Measurements from ENCODE around the gene FNDC3B.

The FNDC3B gene

DNA sequence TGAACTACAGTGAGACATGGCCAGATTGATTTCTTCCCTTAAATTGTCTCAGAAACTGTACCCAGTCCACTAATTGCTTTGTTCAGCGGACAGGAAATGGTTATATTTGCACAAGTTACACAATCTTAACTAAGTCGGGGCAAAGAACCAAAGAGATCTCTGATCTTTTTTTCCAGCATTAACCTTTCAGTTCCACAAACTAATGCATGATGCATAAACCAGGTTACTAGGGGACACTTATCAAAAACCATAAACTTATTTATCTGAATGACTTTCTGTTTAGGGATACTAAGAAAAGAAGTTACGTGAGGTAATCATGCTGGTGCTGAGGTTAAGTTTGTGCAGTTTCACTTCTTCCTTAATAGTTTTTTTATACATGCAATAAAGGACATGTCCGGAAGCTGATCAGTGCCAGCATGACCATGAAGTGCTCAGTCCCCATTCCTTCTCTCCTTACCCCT, 22.4 kb downstream of the FNDC3B start:
- H3K18ac ChIP-seq (ENCODE audit: low read length), result no peak overlapping the region
- H2BK5ac ChIP-seq (ENCODE audit: low read length), result no peak overlapping the region
- whole genome bisulfite sequencing, 2 donors (ENCODE audit: extremely low coverage in 2 of 2, insufficient read length in 2 of 2, insufficient replicate concordance in 1 of 2), result no CpG with 5 or more reads among the region's 4 CpGs
- peaks cover 2 to 14% of the 10 kb centered on the region in 2 donors for H3K9me3 ChIP-seq (replicated peaks in 1 of 2; ENCODE audit: control insufficient read depth in 2 of 2, insufficient read depth in 1 of 2, low read depth in 1 of 2, low read length in 2 of 2)
- no peak overlapping the region for H3K4me3 ChIP-seq (ENCODE audit: low read length in 2 of 2)
- H3K4me1 ChIP-seq (ENCODE audit: control insufficient read depth in 2 of 2, insufficient read depth in 1 of 2, low read depth in 1 of 2, low read length in 2 of 2), result peaks cover 7 to 8% of the 10 kb centered on the region in 2 donors
- H3K27me3 ChIP-seq (ENCODE audit: control insufficient read depth in 3 of 3, insufficient read depth in 3 of 3, low read depth in 1 of 3, low read length in 3 of 3), result no peaks in the 10 kb centered on the region
- H2BK15ac ChIP-seq (ENCODE audit: low read length), result no peak overlapping the region
- H2BK12ac ChIP-seq (ENCODE audit: low read length), result no peak overlapping the region
- H4K8ac ChIP-seq (ENCODE audit: low read depth, low read length), result no peak overlapping the region
- H3K9ac ChIP-seq (ENCODE audit: low read depth, low read length, poor library complexity), result no peak overlapping the region
- H2AK5ac ChIP-seq (ENCODE audit: low read depth, low read length), result no peak overlapping the region
- no peak overlapping the region for H3K14ac ChIP-seq (ENCODE audit: low read length)
- H3K27ac ChIP-seq (replicated peaks; ENCODE audit: low read length), result no peak overlapping the region
- H3K4me2 ChIP-seq (ENCODE audit: insufficient read depth, low read length, poor library complexity, severe bottlenecking), result no peak overlapping the region
- no peak overlapping the region for H2AFZ ChIP-seq (ENCODE audit: low read length)
- H3K36me3 ChIP-seq (replicated peaks in 1 of 2; ENCODE audit: control insufficient read depth in 2 of 2, insufficient read depth in 2 of 2, low read length in 2 of 2), result peaks cover 0 to 53% of the 10 kb centered on the region in 2 donors
- DNase-seq (ENCODE audit: low spot score), result no peak
- no peak overlapping the region for H2BK120ac ChIP-seq (ENCODE audit: low read depth, low read length)
- no peak overlapping the region for H4K91ac ChIP-seq (ENCODE audit: low read depth, low read length, poor library complexity)
- H3K23ac ChIP-seq (ENCODE audit: low read depth, low read length, poor library complexity), result no peak overlapping the region
- no peaks in the 10 kb centered on the region for H3K79me1 ChIP-seq (ENCODE audit: low read depth, low read length)
- H3K4ac ChIP-seq (ENCODE audit: low read length), result no peak overlapping the region

DNA sequence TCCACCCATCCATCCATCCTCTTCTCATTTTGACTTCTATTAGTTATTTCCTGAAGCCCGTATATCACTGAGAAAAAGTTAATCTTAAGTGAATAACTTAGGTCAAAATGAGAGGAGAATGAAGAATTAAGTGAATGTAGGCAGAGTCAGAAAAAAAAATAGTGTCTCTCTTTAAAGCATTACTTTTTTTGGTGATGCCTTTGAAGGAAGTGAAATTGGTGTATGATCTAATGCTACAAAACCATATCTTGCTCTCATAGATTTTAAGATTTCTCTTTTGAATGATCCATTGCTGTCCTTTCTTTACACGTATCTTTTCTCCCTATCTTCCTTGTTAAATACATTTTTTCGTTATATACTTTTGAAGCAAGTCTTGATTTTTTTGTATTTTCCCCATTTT, 23.4 kb downstream of the FNDC3B start:
- H3K4me1 ChIP-seq (ENCODE audit: control insufficient read depth in 2 of 2, insufficient read depth in 1 of 2, low read depth in 1 of 2, low read length in 2 of 2), result peaks cover 3 to 8% of the 10 kb centered on the region in 2 donors
- WGBS, 2 donors (ENCODE audit: extremely low coverage in 2 of 2, insufficient read length in 2 of 2, insufficient replicate concordance in 1 of 2), result 100% methylated on average over 2 of the region's 3 CpGs; no CpG with 5 or more reads in 1 of the 2 donors
- H3K9me3 ChIP-seq (replicated peaks in 1 of 2; ENCODE audit: control insufficient read depth in 2 of 2, insufficient read depth in 1 of 2, low read depth in 1 of 2, low read length in 2 of 2), result peaks cover 2 to 14% of the 10 kb centered on the region in 2 donors
- H2BK5ac ChIP-seq (ENCODE audit: low read length), result no peak overlapping the region
- no peak overlapping the region for H3K9ac ChIP-seq (ENCODE audit: low read depth, low read length, poor library complexity)
- no peak overlapping the region for H3K4me3 ChIP-seq (ENCODE audit: low read length in 2 of 2)
- no peak overlapping the region for H3K18ac ChIP-seq (ENCODE audit: low read length)
- no peak overlapping the region for H3K14ac ChIP-seq (ENCODE audit: low read length)
- H3K27me3 ChIP-seq (ENCODE audit: control insufficient read depth in 3 of 3, insufficient read depth in 3 of 3, low read depth in 1 of 3, low read length in 3 of 3), result no peaks in the 10 kb centered on the region
- H3K36me3 ChIP-seq (replicated peaks in 1 of 2; ENCODE audit: control insufficient read depth in 2 of 2, insufficient read depth in 2 of 2, low read length in 2 of 2), result peaks cover 0 to 53% of the 10 kb centered on the region in 2 donors
- no peak overlapping the region for H2AK5ac ChIP-seq (ENCODE audit: low read depth, low read length)
- H3K27ac ChIP-seq (replicated peaks; ENCODE audit: low read length), result no peak overlapping the region
- no peak overlapping the region for H3K23ac ChIP-seq (ENCODE audit: low read depth, low read length, poor library complexity)
- DNase-seq (ENCODE audit: low spot score), result no peak
- H2BK15ac ChIP-seq (ENCODE audit: low read length), result no peak overlapping the region
- no peak overlapping the region for H3K4ac ChIP-seq (ENCODE audit: low read length)
- no peak overlapping the region for H2BK12ac ChIP-seq (ENCODE audit: low read length)
- no peak overlapping the region for H3K4me2 ChIP-seq (ENCODE audit: insufficient read depth, low read length, poor library complexity, severe bottlenecking)
- H2BK120ac ChIP-seq (ENCODE audit: low read depth, low read length), result no peak overlapping the region
- no peak overlapping the region for H4K91ac ChIP-seq (ENCODE audit: low read depth, low read length, poor library complexity)
- H2AFZ ChIP-seq (ENCODE audit: low read length), result no peak overlapping the region
- no peak overlapping the region for H4K8ac ChIP-seq (ENCODE audit: low read depth, low read length)
- no peaks in the 10 kb centered on the region for H3K79me1 ChIP-seq (ENCODE audit: low read depth, low read length)

DNA sequence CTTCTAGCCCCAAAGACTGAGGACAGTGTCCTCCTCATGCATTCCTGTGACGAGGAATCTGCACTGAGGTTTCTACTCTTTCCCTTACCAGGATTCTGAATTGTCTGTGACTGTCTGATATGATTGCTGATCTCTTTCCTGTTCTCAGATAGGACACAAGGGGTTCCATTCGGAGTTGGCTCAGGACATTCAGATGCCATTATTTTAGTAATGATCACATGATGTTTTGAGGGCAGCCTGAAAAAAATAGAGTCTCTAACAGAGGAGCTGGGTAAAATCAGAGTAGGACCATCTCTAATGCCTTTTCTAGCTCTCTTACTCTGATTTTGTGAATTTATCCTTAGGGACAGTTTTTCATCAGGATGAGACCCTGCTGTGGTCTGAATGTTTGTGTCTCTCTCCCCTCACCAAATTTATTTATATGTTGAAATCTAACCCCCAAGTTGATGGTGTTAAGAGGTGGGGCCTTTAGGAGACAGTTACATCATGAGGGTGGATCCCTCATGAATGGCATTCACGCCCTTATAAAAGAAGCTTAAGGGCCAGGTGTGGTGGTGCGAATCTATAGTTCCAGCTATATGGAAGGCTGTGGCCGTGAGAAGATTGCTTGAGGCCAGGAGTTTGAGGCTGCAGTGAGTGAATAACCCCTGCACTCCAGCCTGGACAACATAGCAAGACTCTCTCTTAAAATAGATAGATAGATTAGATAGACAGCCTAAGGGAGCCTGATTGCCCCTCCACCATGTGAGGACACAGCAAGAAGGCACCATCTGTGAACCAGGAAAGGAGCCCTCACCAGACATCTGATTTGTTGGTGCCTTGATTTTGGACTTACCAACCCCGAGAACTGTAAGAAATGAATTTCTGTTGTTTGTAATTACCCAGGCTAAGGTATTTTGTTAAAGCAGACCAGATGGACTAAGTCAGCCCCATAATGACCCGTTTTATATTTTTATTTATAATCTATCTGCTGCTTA, 24.4 kb downstream of the FNDC3B start:
- no peak for DNase-seq (ENCODE audit: low spot score)
- Histone ChIP-seq H2BK5ac (ENCODE audit: low read length) (no peak overlapping the region), H2AFZ (ENCODE audit: low read length) (no peak overlapping the region), H3K79me1 (ENCODE audit: low read depth, low read length) (no peaks in the 10 kb centered on the region), H3K9ac (ENCODE audit: low read depth, low read length, poor library complexity) (no peak overlapping the region), H4K8ac (ENCODE audit: low read depth, low read length) (no peak overlapping the region), H3K4me1 (ENCODE audit: control insufficient read depth in 2 of 2, insufficient read depth in 1 of 2, low read depth in 1 of 2, low read length in 2 of 2) (peaks cover 4 to 12% of the 10 kb centered on the region in 2 donors), H3K4me3 (ENCODE audit: low read length in 2 of 2) (no peak overlapping the region), H3K9me3 (replicated peaks in 1 of 2; ENCODE audit: control insufficient read depth in 2 of 2, insufficient read depth in 1 of 2, low read depth in 1 of 2, low read length in 2 of 2) (peaks cover 2 to 14% of the 10 kb centered on the region in 2 donors), H2AK5ac (ENCODE audit: low read depth, low read length) (no peak overlapping the region), H2BK120ac (ENCODE audit: low read depth, low read length) (no peak overlapping the region), H2BK12ac (ENCODE audit: low read length) (no peak overlapping the region), H3K4me2 (ENCODE audit: insufficient read depth, low read length, poor library complexity, severe bottlenecking) (no peak overlapping the region), H3K18ac (ENCODE audit: low read length) (no peak overlapping the region), H3K36me3 (replicated peaks in 1 of 2; ENCODE audit: control insufficient read depth in 2 of 2, insufficient read depth in 2 of 2, low read length in 2 of 2) (peaks cover 0 to 50% of the 10 kb centered on the region in 2 donors), H4K91ac (ENCODE audit: low read depth, low read length, poor library complexity) (no peak overlapping the region), H2BK15ac (ENCODE audit: low read length) (no peak overlapping the region), H3K4ac (ENCODE audit: low read length) (no peak overlapping the region), H3K27me3 (ENCODE audit: control insufficient read depth in 3 of 3, insufficient read depth in 3 of 3, low read depth in 1 of 3, low read length in 3 of 3) (no peaks in the 10 kb centered on the region), H3K14ac (ENCODE audit: low read length) (no peak overlapping the region), H3K23ac (ENCODE audit: low read depth, low read length, poor library complexity) (no peak overlapping the region), H3K27ac (replicated peaks; ENCODE audit: low read length) (no peak overlapping the region)
- WGBS, 2 donors (ENCODE audit: extremely low coverage in 2 of 2, insufficient read length in 2 of 2, insufficient replicate concordance in 1 of 2), result no CpG with 5 or more reads among the region's 7 CpGs

DNA sequence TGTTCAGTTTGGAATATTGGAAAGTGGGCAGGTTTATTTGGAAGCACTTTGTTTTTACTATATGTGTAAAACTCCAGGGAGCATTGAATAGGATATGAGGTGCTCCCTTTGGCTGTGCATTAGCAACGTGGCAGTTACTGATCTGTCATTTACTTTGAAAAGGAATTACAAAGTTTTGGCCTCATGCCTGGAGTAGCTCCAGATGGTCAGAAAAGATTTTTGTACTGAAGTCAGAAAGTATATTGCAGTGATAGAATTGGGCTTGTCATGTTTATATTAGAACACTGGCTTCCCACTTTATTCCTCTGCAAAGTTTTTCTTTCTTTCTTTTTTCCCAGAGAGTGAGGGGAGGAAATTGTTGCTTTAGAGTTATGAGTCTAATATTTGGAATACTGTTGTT, 26.1 kb downstream of the FNDC3B start:
- no peak overlapping the region for H2AFZ ChIP-seq (ENCODE audit: low read length)
- no peak overlapping the region for H2BK120ac ChIP-seq (ENCODE audit: low read depth, low read length)
- WGBS, 2 donors (ENCODE audit: extremely low coverage in 2 of 2, insufficient read length in 2 of 2, insufficient replicate concordance in 1 of 2), result no CpG with 5 or more reads among the region's 1 CpG
- no peak overlapping the region for H3K4ac ChIP-seq (ENCODE audit: low read length)
- no peak overlapping the region for H3K4me3 ChIP-seq (ENCODE audit: low read length in 2 of 2)
- H3K36me3 ChIP-seq (replicated peaks in 1 of 2; ENCODE audit: control insufficient read depth in 2 of 2, insufficient read depth in 2 of 2, low read length in 2 of 2), result peaks cover 0 to 53% of the 10 kb centered on the region in 2 donors
- DNase-seq (ENCODE audit: low spot score), result no peak
- H3K9ac ChIP-seq (ENCODE audit: low read depth, low read length, poor library complexity), result no peak overlapping the region
- no peak overlapping the region for H2BK15ac ChIP-seq (ENCODE audit: low read length)
- H2AK5ac ChIP-seq (ENCODE audit: low read depth, low read length), result no peak overlapping the region
- no peak overlapping the region for H3K14ac ChIP-seq (ENCODE audit: low read length)
- peaks cover 2 to 12% of the 10 kb centered on the region in 2 donors for H3K9me3 ChIP-seq (replicated peaks in 1 of 2; ENCODE audit: control insufficient read depth in 2 of 2, insufficient read depth in 1 of 2, low read depth in 1 of 2, low read length in 2 of 2)
- no peak overlapping the region for H2BK5ac ChIP-seq (ENCODE audit: low read length)
- no peaks in the 10 kb centered on the region for H3K79me1 ChIP-seq (ENCODE audit: low read depth, low read length)
- no peak overlapping the region for H2BK12ac ChIP-seq (ENCODE audit: low read length)
- H4K8ac ChIP-seq (ENCODE audit: low read depth, low read length), result no peak overlapping the region
- no peak overlapping the region for H3K4me2 ChIP-seq (ENCODE audit: insufficient read depth, low read length, poor library complexity, severe bottlenecking)
- no peak overlapping the region for H3K18ac ChIP-seq (ENCODE audit: low read length)
- no peaks in the 10 kb centered on the region for H3K27me3 ChIP-seq (ENCODE audit: control insufficient read depth in 3 of 3, insufficient read depth in 3 of 3, low read depth in 1 of 3, low read length in 3 of 3)
- H3K23ac ChIP-seq (ENCODE audit: low read depth, low read length, poor library complexity), result no peak overlapping the region
- peaks cover 9 to 20% of the 10 kb centered on the region in 2 donors for H3K4me1 ChIP-seq (ENCODE audit: control insufficient read depth in 2 of 2, insufficient read depth in 1 of 2, low read depth in 1 of 2, low read length in 2 of 2)
- H4K91ac ChIP-seq (ENCODE audit: low read depth, low read length, poor library complexity), result no peak overlapping the region
- no peak overlapping the region for H3K27ac ChIP-seq (replicated peaks; ENCODE audit: low read length)
